ENCODE results near the gene SMYD5. TPM values are rescaled to one million over a fixed set of nuclear protein-coding genes. Genes with fewer than 3 reads are reported as not detected.

The SMYD5 gene
- polyA plus RNA-seq, 3 donors = 1.6 to 5.2 (median 1.7) TPM

DNA sequence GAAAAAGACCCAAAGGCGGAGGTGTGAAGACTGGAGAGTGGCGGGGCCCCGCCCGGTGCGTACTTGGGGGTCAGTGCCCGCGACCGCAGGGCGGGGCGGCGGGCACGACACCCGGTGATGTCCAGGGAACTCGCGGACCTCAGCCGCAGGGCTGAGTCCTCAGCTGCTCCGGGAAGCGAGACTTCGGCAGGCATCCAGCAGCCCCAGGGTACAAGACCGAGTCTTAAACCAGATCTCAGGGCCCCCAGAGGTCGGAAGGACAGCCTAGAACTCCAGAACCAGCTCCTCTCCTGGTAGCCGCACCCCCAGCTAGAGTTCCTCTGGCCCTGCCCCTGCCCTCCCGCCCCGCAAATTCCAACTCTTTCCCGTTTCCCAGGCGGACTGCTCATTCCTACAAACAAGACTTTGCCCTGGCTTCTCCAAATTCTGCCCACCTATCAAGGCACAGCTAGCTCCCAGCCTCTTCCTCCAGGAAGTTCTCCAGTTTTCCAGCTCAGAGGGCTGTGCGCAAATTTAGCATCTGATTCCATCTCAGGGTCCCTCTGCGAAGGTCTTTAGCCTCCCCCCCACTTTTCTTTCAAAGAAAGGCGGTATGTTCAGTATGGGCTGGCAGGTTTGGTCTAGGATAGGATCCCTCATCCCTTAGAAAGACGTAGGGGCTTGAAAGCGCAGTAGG is 37.7 kb upstream of the SMYD5 start:
- no peak for DNase-seq
- Histone ChIP-seq H3K9me3 (replicated peaks in 1 of 2; ENCODE audit: control insufficient read depth in 1 of 2, insufficient read depth in 1 of 2, low read length in 2 of 2) (peaks cover 0 to 15% of the 10 kb centered on the region in 2 donors), H3K4me1 (ENCODE audit: control insufficient read depth in 1 of 2, insufficient read depth in 2 of 2, low read length in 2 of 2) (peaks cover 21 to 27% of the 10 kb centered on the region in 2 donors), H3K36me3 (replicated peaks in 1 of 2; ENCODE audit: control insufficient read depth in 1 of 2, insufficient read depth in 2 of 2, low read length in 2 of 2) (no peaks in the 10 kb centered on the region), H3K27me3 (ENCODE audit: control insufficient read depth in 2 of 2, insufficient read depth in 2 of 2, low read length in 2 of 2) (peaks cover 28 to 69% of the 10 kb centered on the region in 2 donors), H3K9ac (ENCODE audit: insufficient read depth, low read length, poor library complexity, severe bottlenecking) (no peak overlapping the region), H3K27ac (ENCODE audit: low read depth in 1 of 2, low read length in 2 of 2) (no peak overlapping the region), H3K79me2 (ENCODE audit: insufficient read depth, low read length) (no peaks in the 10 kb centered on the region), H4K20me1 (ENCODE audit: insufficient read depth, low read length) (no peaks in the 10 kb centered on the region), H3K4me2 (replicated peaks; ENCODE audit: extremely low read depth, low read length, poor library complexity, severe bottlenecking) (peak overlapping the region; percentile 95), H2AFZ (ENCODE audit: insufficient read depth, low read depth, low read length, poor library complexity, severe bottlenecking) (peak overlapping the region; percentile 94), H3K4me3 (replicated peaks in 1 of 3; ENCODE audit: low read depth in 2 of 3, low read length in 3 of 3) (peak overlapping the region in 1 of 3 experiments; percentile 85)
- H3K4me1 Mint-ChIP-seq = peaks cover 16% of the 10 kb centered on the region
- H3K27me3 Mint-ChIP-seq (ENCODE audit: low read depth in 3 of 3) = peaks cover 63 to 92% (median 71%) of the 10 kb centered on the region in 3 donors
- H3K4me3 Mint-ChIP-seq = peak overlapping the region; percentile 53 to 95
- peaks cover 0 to 20% (median 6%) of the 10 kb centered on the region in 7 donors for H3K9me3 Mint-ChIP-seq
- WGBS (ENCODE audit: insufficient coverage) = 2% methylated on average over 24 of the region's 31 CpGs
- intact Hi-C loops (cut with micrococcal nuclease) = loop anchor here in 1 of 2 donors (5.0 kb wide), 2 partner anchors 89 to 284 kb away; no protein-coding TSS in a partner anchor
- peaks cover 3 to 4% of the 10 kb centered on the region in 2 donors for H3K36me3 Mint-ChIP-seq
- TF ChIP-seq, protein P1, sequence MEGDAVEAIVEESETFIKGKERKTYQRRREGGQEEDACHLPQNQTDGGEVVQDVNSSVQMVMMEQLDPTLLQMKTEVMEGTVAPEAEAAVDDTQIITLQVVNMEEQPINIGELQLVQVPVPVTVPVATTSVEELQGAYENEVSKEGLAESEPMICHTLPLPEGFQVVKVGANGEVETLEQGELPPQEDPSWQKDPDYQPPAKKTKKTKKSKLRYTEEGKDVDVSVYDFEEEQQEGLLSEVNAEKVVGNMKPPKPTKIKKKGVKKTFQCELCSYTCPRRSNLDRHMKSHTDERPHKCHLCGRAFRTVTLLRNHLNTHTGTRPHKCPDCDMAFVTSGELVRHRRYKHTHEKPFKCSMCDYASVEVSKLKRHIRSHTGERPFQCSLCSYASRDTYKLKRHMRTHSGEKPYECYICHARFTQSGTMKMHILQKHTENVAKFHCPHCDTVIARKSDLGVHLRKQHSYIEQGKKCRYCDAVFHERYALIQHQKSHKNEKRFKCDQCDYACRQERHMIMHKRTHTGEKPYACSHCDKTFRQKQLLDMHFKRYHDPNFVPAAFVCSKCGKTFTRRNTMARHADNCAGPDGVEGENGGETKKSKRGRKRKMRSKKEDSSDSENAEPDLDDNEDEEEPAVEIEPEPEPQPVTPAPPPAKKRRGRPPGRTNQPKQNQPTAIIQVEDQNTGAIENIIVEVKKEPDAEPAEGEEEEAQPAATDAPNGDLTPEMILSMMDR (IDR thresholded peaks at IDR 0.05) = no peak
- peak overlapping the region in 1 of 7 donors; percentile 36 for H3K27ac Mint-ChIP-seq

DNA sequence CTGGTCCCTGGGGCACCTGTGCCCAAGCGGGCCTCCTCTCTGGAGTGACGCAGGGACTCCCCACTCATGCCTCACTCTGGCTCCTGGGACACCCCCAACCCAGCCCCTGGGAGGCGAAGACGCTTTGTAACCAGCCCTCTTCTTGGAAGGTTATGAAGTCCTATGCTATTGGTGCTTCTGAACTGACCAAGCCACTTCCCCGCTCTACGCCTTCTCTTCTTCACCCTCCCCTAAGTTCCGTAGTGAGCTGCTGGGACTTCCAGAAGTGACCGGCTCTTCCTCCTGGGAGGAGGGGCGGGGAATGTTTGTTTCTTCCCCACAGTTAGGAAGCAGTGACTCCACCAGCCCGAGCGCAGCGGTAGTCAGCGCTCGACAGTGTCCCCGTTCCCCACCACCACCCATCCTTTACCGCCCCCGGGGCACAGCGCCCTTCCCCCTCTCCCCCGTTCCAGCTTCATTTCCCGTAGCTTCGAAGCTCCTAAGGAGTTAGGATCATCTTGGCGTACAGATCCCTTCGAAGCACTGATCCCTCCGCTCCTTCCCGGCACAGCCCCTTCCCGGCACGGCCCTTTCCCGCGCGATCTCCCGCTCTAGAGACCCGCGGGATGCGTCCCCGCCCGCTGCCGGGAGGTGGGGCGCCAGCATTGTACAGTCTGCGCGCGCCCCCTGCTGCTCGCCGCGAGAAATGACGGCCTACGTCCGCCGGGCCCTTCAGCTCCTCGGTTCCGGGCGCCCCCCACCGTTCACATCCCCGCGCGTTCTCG is 37.0 kb upstream of the SMYD5 start:
- peak overlapping the region; percentile 94 for H2AFZ ChIP-seq (ENCODE audit: insufficient read depth, low read depth, low read length, poor library complexity, severe bottlenecking)
- 0% methylated on average over 43 of the region's 56 CpGs for WGBS (ENCODE audit: insufficient coverage)
- H3K27ac ChIP-seq (ENCODE audit: low read depth in 1 of 2, low read length in 2 of 2) = no peak overlapping the region
- Mint-ChIP-seq H3K27ac (peak overlapping the region in 2 of 7 donors; percentile 28 to 36), H3K4me1 (peaks cover 16% of the 10 kb centered on the region), H3K36me3 (peaks cover 3 to 4% of the 10 kb centered on the region in 2 donors), H3K4me3 (peak overlapping the region; percentile 95), H3K9me3 (peaks cover 0 to 20% (median 6%) of the 10 kb centered on the region in 7 donors), H3K27me3 (ENCODE audit: low read depth in 3 of 3) (peaks cover 61 to 88% (median 68%) of the 10 kb centered on the region in 3 donors)
- H3K4me2 ChIP-seq (replicated peaks; ENCODE audit: extremely low read depth, low read length, poor library complexity, severe bottlenecking) = peak overlapping the region; percentile 95
- H3K4me3 ChIP-seq (replicated peaks in 1 of 3; ENCODE audit: low read depth in 2 of 3, low read length in 3 of 3) = peak overlapping the region; percentile 50 to 85 (median 63)
- intact Hi-C loops (cut with micrococcal nuclease) = loop anchor here in 1 of 2 donors (1.0 to 5.0 kb wide), 3 partner anchors 90 to 285 kb away; no protein-coding TSS in a partner anchor
- peaks cover 0 to 15% of the 10 kb centered on the region in 2 donors for H3K9me3 ChIP-seq (replicated peaks in 1 of 2; ENCODE audit: control insufficient read depth in 1 of 2, insufficient read depth in 1 of 2, low read length in 2 of 2)
- no peaks in the 10 kb centered on the region for H3K36me3 ChIP-seq (replicated peaks in 1 of 2; ENCODE audit: control insufficient read depth in 1 of 2, insufficient read depth in 2 of 2, low read length in 2 of 2)
- H4K20me1 ChIP-seq (ENCODE audit: insufficient read depth, low read length) = no peaks in the 10 kb centered on the region
- H3K27me3 ChIP-seq (ENCODE audit: control insufficient read depth in 2 of 2, insufficient read depth in 2 of 2, low read length in 2 of 2) = peaks cover 28 to 69% of the 10 kb centered on the region in 2 donors
- H3K9ac ChIP-seq (ENCODE audit: insufficient read depth, low read length, poor library complexity, severe bottlenecking) = no peak overlapping the region
- TF ChIP-seq, protein P1 (IDR thresholded peaks at IDR 0.05) = peak; percentile 98
- peak; percentile 67 to 76 (median 75) for DNase-seq
- peaks cover 21 to 27% of the 10 kb centered on the region in 2 donors for H3K4me1 ChIP-seq (ENCODE audit: control insufficient read depth in 1 of 2, insufficient read depth in 2 of 2, low read length in 2 of 2)
- H3K79me2 ChIP-seq (ENCODE audit: insufficient read depth, low read length) = no peaks in the 10 kb centered on the region
